NCI-H446 (cell line): ENCODE data around the gene WDR70.

ENCODE experiments used
- DNase-seq, 2 experiments: peaks; one replicate each; lab custom pipeline; 2025; lab: John Stamatoyannopoulos, UW

WDR70 gene

GRCh38 chr5:37723162-37723961, 344.2 kb downstream of the WDR70 start:
- DNase-seq = peak in 1 of 2 experiments; percentile 53

- DNase-seq = no peak
These were observed 345.4 kb downstream of the WDR70 start for GRCh38 chr5:37724395-37725125.

GRCh38 chr5:37725185-37725584, 346.1 kb downstream of the WDR70 start:
- no peak for DNase-seq

- no peak for DNase-seq
These were observed 348.1 kb downstream of the WDR70 start for GRCh38 chr5:37727238-37727637.

GRCh38 chr5:37730896-37731455, 351.9 kb downstream of the WDR70 start:
- no peak for DNase-seq

GRCh38 chr5:37734114-37734513, 355.0 kb downstream of the WDR70 start:
- no peak for DNase-seq

GRCh38 chr5:37735649-37736347, 356.7 kb downstream of the WDR70 start:
- DNase-seq = peak; percentile 84 to 89

- no peak for DNase-seq
These were observed 357.3 kb downstream of the WDR70 start for GRCh38 chr5:37736397-37736796.

- no peak for DNase-seq
These were observed 358.4 kb downstream of the WDR70 start for GRCh38 chr5:37737326-37738056.

GRCh38 chr5:37738057-37738691, 359.1 kb downstream of the WDR70 start:
- peak; percentile 81 to 88 for DNase-seq

GRCh38 chr5:37738865-37739488, 359.9 kb downstream of the WDR70 start:
- no peak for DNase-seq

- no peak for DNase-seq
These were observed 360.7 kb downstream of the WDR70 start for GRCh38 chr5:37739817-37740261.

- DNase-seq = no peak
These were observed 361.4 kb downstream of the WDR70 start for GRCh38 chr5:37740331-37741066.

GRCh38 chr5:37742111-37742510, 363.0 kb downstream of the WDR70 start:
- no peak for DNase-seq

- DNase-seq = no peak
These were observed 372.1 kb downstream of the WDR70 start for GRCh38 chr5:37751227-37751626.

GRCh38 chr5:37754976-37755375, 375.9 kb downstream of the WDR70 start:
- peak in 1 of 2 experiments; percentile 36 for DNase-seq

GRCh38 chr5:37755581-37755980, 376.5 kb downstream of the WDR70 start:
- no peak for DNase-seq

GRCh38 chr5:37756248-37756647, 377.1 kb downstream of the WDR70 start:
- DNase-seq = no peak

- peak in 1 of 2 experiments; percentile 42 for DNase-seq
These were observed 379.0 kb downstream of the WDR70 start for GRCh38 chr5:37757980-37758582.
